KBM-7 (cell line): Measurements from ENCODE around the gene ZNG1A.
"Not testable (repeated sequence)": the region's sequence is repeated elsewhere in the genome, so short reads cannot be mapped to it uniquely, and the experiment has no call there.

Experiments
- DNase-seq: peaks from one replicate; pipeline ENCODE4 v3.0.0-alpha.2; 2015
- in situ Hi-C: fragments of 300-500 bp; cut with MboI; formaldehyde crosslinking; loops from 2 replicates; pipeline ENCODE4 v1.14.3; 2020; ENCODE audit warnings: low sequenced_read_pairs, low pct_unique_long_range_greater_than_20kb, mixed read lengths

ZNG1A gene

GRCh38 chr9:206481-206880 lies 27.6 kb upstream of the ZNG1A start:
- DNase-seq: no peak

GRCh38 chr9:199601-200000 lies 20.7 kb upstream of the ZNG1A start:
- in situ Hi-C loops, DNase-seq: not testable (repeated sequence)

More at GRCh38 chr9:206481-206880, 27.6 kb upstream of the ZNG1A start:
- in situ Hi-C loops: no loop called here

GRCh38 chr9:178140-178825 lies 573 bp downstream of the ZNG1A start:
- in situ Hi-C loops, DNase-seq: not testable (repeated sequence)

GRCh38 chr9:169757-170156 lies 9.1 kb downstream of the ZNG1A start:
- in situ Hi-C loops, DNase-seq: not testable (repeated sequence)

GRCh38 chr9:159871-160270 lies 19.0 kb downstream of the ZNG1A start:
- in situ Hi-C loops, DNase-seq: not testable (repeated sequence)

- in situ Hi-C loops, DNase-seq: not testable (repeated sequence)
These were observed 27.7 kb downstream of the ZNG1A start for GRCh38 chr9:151173-151572.

GRCh38 chr9:139880-140279 lies 39.0 kb downstream of the ZNG1A start:
- in situ Hi-C loops, DNase-seq: not testable (repeated sequence)

- DNase-seq: not testable (repeated sequence)
These were observed 60.8 kb downstream of the ZNG1A start, which contains the start of gene FOXD4 for GRCh38 chr9:117995-118467. Gene FOXD4 (minus strand): TSS chr9:118417. CDS start chr9:118119, 298 bp downstream.

GRCh38 chr9:117144-117994 lies 61.5 kb downstream of the ZNG1A start:
- in situ Hi-C loops, DNase-seq: not testable (repeated sequence)

More at GRCh38 chr9:117995-118467, 60.8 kb downstream of the ZNG1A start, which contains the start of gene FOXD4:
- in situ Hi-C loops: not testable (repeated sequence)

- in situ Hi-C loops, DNase-seq: not testable (repeated sequence)
These were observed 62.4 kb downstream of the ZNG1A start for GRCh38 chr9:116239-117077.

- in situ Hi-C loops: not testable (repeated sequence)
These were observed 63.8 kb downstream of the ZNG1A start for GRCh38 chr9:115118-115451.

GRCh38 chr9:114267-115117 lies 64.4 kb downstream of the ZNG1A start:
- DNase-seq: peak; percentile 29
- in situ Hi-C loops: not testable (repeated sequence)

More at GRCh38 chr9:115118-115451, 63.8 kb downstream of the ZNG1A start:
- DNase-seq: not testable (repeated sequence)

GRCh38 chr9:113468-114266 lies 65.2 kb downstream of the ZNG1A start:
- in situ Hi-C loops: not testable (repeated sequence)
- peak; percentile 84 for DNase-seq

GRCh38 chr9:112589-113467 lies 66.0 kb downstream of the ZNG1A start:
- in situ Hi-C loops: not testable (repeated sequence)

GRCh38 chr9:110672-111071 lies 68.2 kb downstream of the ZNG1A start:
- in situ Hi-C loops, DNase-seq: not testable (repeated sequence)

More at GRCh38 chr9:112589-113467, 66.0 kb downstream of the ZNG1A start:
- peak; percentile 51 for DNase-seq

GRCh38 chr9:109540-109939 lies 69.3 kb downstream of the ZNG1A start:
- DNase-seq, in situ Hi-C loops: not testable (repeated sequence)
